ENCODE measurements around the gene ALKBH5.
A peak's percentile ranks its signal among the peaks of the same experiment; 100 is the strongest.

Gene ALKBH5

DNA sequence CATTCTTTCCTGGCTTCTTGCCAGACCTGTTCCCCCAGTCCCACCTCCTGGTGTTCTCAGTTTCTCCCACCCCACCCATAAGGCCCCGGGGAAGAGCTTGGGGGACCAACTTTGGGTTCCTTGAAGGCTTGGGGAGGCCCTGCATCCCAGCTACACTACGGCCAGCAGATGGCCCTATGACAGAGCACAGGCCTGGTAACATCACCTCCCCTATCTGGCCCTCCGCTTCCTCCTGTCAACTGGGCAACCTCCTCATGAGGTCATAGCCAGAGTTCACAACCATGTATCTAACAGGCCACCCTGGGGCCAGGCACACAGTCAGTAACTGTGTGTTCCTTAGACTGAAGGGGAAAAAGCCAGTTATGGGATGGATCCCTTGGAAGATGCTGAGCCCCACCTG, 43.7 kb upstream of the ALKBH5 start:
- H3K36me3 ChIP-seq (ENCODE audit: control insufficient read depth, insufficient read depth, low read length), result no peaks in the 10 kb centered on the region
- TF ChIP-seq CTCF (IDR thresholded peaks at IDR 0.05; ENCODE audit: insufficient read depth, low read length, poor library complexity, severe bottlenecking), result peak; percentile 39
- H3K4me3 ChIP-seq (replicated peaks; ENCODE audit: low read depth, low read length), result no peak overlapping the region
- no peak for DNase-seq (ENCODE audit: extremely low read depth, insufficient read length)
- no peaks in the 10 kb centered on the region; the same call in 1 of the 2 replicates for H3K27me3 ChIP-seq (replicated peaks; ENCODE audit: control insufficient read depth, insufficient read depth, low read length)

DNA sequence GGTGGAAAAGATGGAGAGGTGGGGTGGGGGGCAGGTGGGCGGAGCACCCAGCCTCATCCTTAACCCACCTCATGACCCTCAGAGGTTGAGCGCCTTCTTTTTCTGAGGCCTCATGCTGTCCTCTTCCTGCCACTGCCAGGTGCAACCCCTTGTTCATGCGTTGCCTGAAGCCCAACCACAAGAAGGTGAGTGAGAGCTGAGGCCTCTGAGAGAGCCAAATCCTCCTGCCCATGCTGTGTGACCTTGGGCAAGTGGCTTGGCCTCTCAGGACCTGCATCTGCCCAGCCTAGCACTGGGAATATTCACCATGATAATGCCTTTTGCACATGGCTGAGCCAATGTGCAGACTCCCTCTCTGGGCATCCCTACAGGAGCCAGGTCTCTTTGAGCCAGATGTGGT, 43.0 kb upstream of the ALKBH5 start:
- Histone ChIP-seq H3K4me3 (replicated peaks; ENCODE audit: low read depth, low read length) (no peak overlapping the region), H3K27me3 (replicated peaks; ENCODE audit: control insufficient read depth, insufficient read depth, low read length) (no peaks in the 10 kb centered on the region; the same call in 1 of the 2 replicates), H3K36me3 (ENCODE audit: control insufficient read depth, insufficient read depth, low read length) (no peaks in the 10 kb centered on the region)
- no peak for TF ChIP-seq CTCF (IDR thresholded peaks at IDR 0.05; ENCODE audit: insufficient read depth, low read length, poor library complexity, severe bottlenecking)
- DNase-seq (ENCODE audit: extremely low read depth, insufficient read length), result no peak

- H3K27me3 ChIP-seq (replicated peaks; ENCODE audit: control insufficient read depth, insufficient read depth, low read length), result no peaks in the 10 kb centered on the region; the same call in 1 of the 2 replicates
- no peak overlapping the region for H3K4me3 ChIP-seq (replicated peaks; ENCODE audit: low read depth, low read length)
- no peaks in the 10 kb centered on the region for H3K36me3 ChIP-seq (ENCODE audit: control insufficient read depth, insufficient read depth, low read length)
- DNase-seq (ENCODE audit: extremely low read depth, insufficient read length), result no peak
- TF ChIP-seq CTCF (IDR thresholded peaks at IDR 0.05; ENCODE audit: insufficient read depth, low read length, poor library complexity, severe bottlenecking), result peak; percentile 57
Measured at GRCh38 chr17:18141210-18141803, 42.3 kb upstream of the ALKBH5 start.

- Histone ChIP-seq H3K27me3 (replicated peaks; ENCODE audit: control insufficient read depth, insufficient read depth, low read length) (no peaks in the 10 kb centered on the region; the same call in 1 of the 2 replicates), H3K36me3 (ENCODE audit: control insufficient read depth, insufficient read depth, low read length) (no peaks in the 10 kb centered on the region), H3K4me3 (replicated peaks; ENCODE audit: low read depth, low read length) (no peak overlapping the region)
- TF ChIP-seq CTCF (IDR thresholded peaks at IDR 0.05; ENCODE audit: insufficient read depth, low read length, poor library complexity, severe bottlenecking), result no peak
- DNase-seq (ENCODE audit: extremely low read depth, insufficient read length), result no peak
Measured at GRCh38 chr17:18142417-18142816, 41.2 kb upstream of the ALKBH5 start.

GRCh38 chr17:18143044-18143936, 40.3 kb upstream of the ALKBH5 start:
- Histone ChIP-seq H3K36me3 (ENCODE audit: control insufficient read depth, insufficient read depth, low read length) (no peaks in the 10 kb centered on the region), H3K4me3 (replicated peaks; ENCODE audit: low read depth, low read length) (no peak overlapping the region), H3K27me3 (replicated peaks; ENCODE audit: control insufficient read depth, insufficient read depth, low read length) (no peaks in the 10 kb centered on the region; the same call in 1 of the 2 replicates)
- DNase-seq (ENCODE audit: extremely low read depth, insufficient read length), result no peak
- peak; percentile 29 for TF ChIP-seq CTCF (IDR thresholded peaks at IDR 0.05; ENCODE audit: insufficient read depth, low read length, poor library complexity, severe bottlenecking)
